Measurements from ENCODE around the gene PSKH1.
A peak's percentile ranks its signal among the peaks of the same experiment; 100 is the strongest.

Gene PSKH1

GRCh38 chr16:67940446-67941089 is 47.5 kb downstream of the PSKH1 start:
- no peak for DNase-seq

GRCh38 chr16:67941469-67942199 is 48.6 kb downstream of the PSKH1 start:
- no peak for DNase-seq

GRCh38 chr16:67942200-67942509 is 49.1 kb downstream of the PSKH1 start:
- DNase-seq, result peak; percentile 39

GRCh38 chr16:67942510-67943255 is 49.6 kb downstream of the PSKH1 start:
- DNase-seq, result no peak

GRCh38 chr16:67943256-67943618 is 50.2 kb downstream of the PSKH1 start:
- DNase-seq, result no peak

- DNase-seq, result no peak
Observed at GRCh38 chr16:67943619-67944504, 50.8 kb downstream of the PSKH1 start, which contains the start of gene LCAT. TSS of gene LCAT (minus strand) at chr16:67944120. CDS start at chr16:67944101, 19 bp downstream.

- DNase-seq, result no peak
Observed at GRCh38 chr16:67944690-67945391, 51.8 kb downstream of the PSKH1 start.

GRCh38 chr16:67945392-67945933 is 52.4 kb downstream of the PSKH1 start:
- no peak for DNase-seq

- DNase-seq, result no peak
Observed at GRCh38 chr16:67946128-67946569, 53.1 kb downstream of the PSKH1 start.

GRCh38 chr16:67946966-67947558 is 54.0 kb downstream of the PSKH1 start:
- no peak for DNase-seq

- DNase-seq, result no peak
Observed at GRCh38 chr16:67948015-67948414, 55.0 kb downstream of the PSKH1 start.

- no peak for DNase-seq
Observed at GRCh38 chr16:67949645-67950044, 56.6 kb downstream of the PSKH1 start.

GRCh38 chr16:67950335-67950843 is 57.3 kb downstream of the PSKH1 start:
- no peak for DNase-seq

- no peak for DNase-seq
Observed at GRCh38 chr16:67951485-67951884, 58.4 kb downstream of the PSKH1 start.

- DNase-seq, result no peak
Observed at GRCh38 chr16:67953641-67954375, 60.8 kb downstream of the PSKH1 start.

GRCh38 chr16:67954421-67955196 is 61.6 kb downstream of the PSKH1 start:
- DNase-seq, result no peak

GRCh38 chr16:67957622-67958021 is 64.6 kb downstream of the PSKH1 start:
- no peak for DNase-seq

- no peak for DNase-seq
Observed at GRCh38 chr16:67959536-67960329, 66.7 kb downstream of the PSKH1 start.

Measured in right kidney (tissue), 1 donor.